Stimulated activated CD8-positive, alpha-beta memory T cell treated with anti-CD3 and anti-CD28 coated beads, Interleukin-12 subunit alpha, Interleukin-12 subunit beta, amount 100 ng/mL, for 24 hours (primary cell): ENCODE results near the gene ZBTB7A.

Source experiments
- DNase-seq: peaks from one replicate; pipeline ENCODE4 v3.0.0-alpha.2; 2020; ENCODE audit errors: extremely low read depth

ZBTB7A gene

GRCh38 chr19:4094291-4094690, 27.6 kb upstream of the ZBTB7A start:
- no peak for DNase-seq

- no peak for DNase-seq
These were observed 27.0 kb upstream of the ZBTB7A start for GRCh38 chr19:4093643-4094175.

- no peak for DNase-seq
These were observed 23.9 kb upstream of the ZBTB7A start for GRCh38 chr19:4090356-4091220.

- DNase-seq, result no peak
These were observed 23.2 kb upstream of the ZBTB7A start for GRCh38 chr19:4089946-4090345.

GRCh38 chr19:4089400-4089908, 22.8 kb upstream of the ZBTB7A start:
- DNase-seq, result no peak

- DNase-seq, result no peak
These were observed 22.3 kb upstream of the ZBTB7A start for GRCh38 chr19:4088975-4089374.

GRCh38 chr19:4087787-4088679, 21.3 kb upstream of the ZBTB7A start:
- no peak for DNase-seq

GRCh38 chr19:4086411-4086867, 19.7 kb upstream of the ZBTB7A start:
- no peak for DNase-seq

- DNase-seq, result no peak
These were observed 17.8 kb upstream of the ZBTB7A start for GRCh38 chr19:4084547-4084877.

- DNase-seq, result no peak
These were observed 17.2 kb upstream of the ZBTB7A start for GRCh38 chr19:4083677-4084546.

GRCh38 chr19:4082172-4082571, 15.5 kb upstream of the ZBTB7A start:
- DNase-seq, result no peak

- no peak for DNase-seq
These were observed 14.9 kb upstream of the ZBTB7A start for GRCh38 chr19:4081441-4082129.

GRCh38 chr19:4080473-4080872, 13.8 kb upstream of the ZBTB7A start:
- no peak for DNase-seq

- DNase-seq, result no peak
These were observed 11.3 kb upstream of the ZBTB7A start for GRCh38 chr19:4077800-4078684.

- no peak for DNase-seq
These were observed 10.3 kb upstream of the ZBTB7A start for GRCh38 chr19:4077007-4077374.

- DNase-seq, result no peak
These were observed 8.7 kb upstream of the ZBTB7A start for GRCh38 chr19:4075373-4075772.

GRCh38 chr19:4071610-4072009, 4.9 kb upstream of the ZBTB7A start:
- no peak for DNase-seq

GRCh38 chr19:4069331-4069959, 2.7 kb upstream of the ZBTB7A start:
- no peak for DNase-seq
